Tibial nerve (tissue), 4 donors: ENCODE data around the gene GNB1L. TPM values are rescaled to one million over a fixed set of nuclear protein-coding genes. Genes with fewer than 3 reads are reported as not detected.

Experiments
- DNase-seq, 2 donors: peaks; one replicate each; pipeline ENCODE4 v3.0.0-alpha.2; 2019; ENCODE audit warnings: low spot score in 2 of 2
- H3K27ac ChIP-seq, 4 donors: fragments of 200-600 bp; sonication (generic) in 3 of 4; one replicate each; pipeline ENCODE4 v1.5.1; 2017 to 2019; ENCODE audit warnings: mild to moderate bottlenecking in 1 of 4
- H3K27me3 ChIP-seq, 2 donors: fragments of 200-600 bp; sonication (generic) in 1 of 2; one replicate each; pipeline versions ENCODE4 v1.5.1 to v1.6.0; 2017 to 2019
- H3K36me3 ChIP-seq, 3 donors: fragments of 200-600 bp; sonication (generic); one replicate each; pipeline ENCODE4 v1.5.1; 2018 to 2019
- H3K4me1 ChIP-seq, 4 donors: fragments of 200-600 bp; sonication (generic) in 3 of 4; one replicate each; pipeline ENCODE4 v1.5.1; 2017 to 2019
- H3K4me3 ChIP-seq, 4 donors: fragments of 200-600 bp; sonication (generic) in 3 of 4; one replicate each; pipeline ENCODE4 v1.5.1; 2017 to 2019; ENCODE audit warnings: mild to moderate bottlenecking in 1 of 4, moderate library complexity in 1 of 4
- H3K9me3 ChIP-seq, 4 donors: fragments of 200-600 bp; sonication (generic) in 3 of 4; one replicate each; pipeline ENCODE4 v1.5.1; 2017 to 2019
- CTCF ChIP-seq, 5 experiments: fragments of 200-600 bp in 3 of 5; fragments of 450-650 bp in 2 of 5; sonication (generic) in 3 of 5; IDR thresholded peaks; one replicate each; pipeline ENCODE4 v1.5.1; 2016 to 2019; ENCODE audit warnings: antibody characterized with exemption in 5 of 5, mild to moderate bottlenecking in 3 of 5, moderate library complexity in 2 of 5
- EP300 ChIP-seq, 2 donors: sonication (generic); formaldehyde crosslinking; IDR thresholded peaks; one replicate each; pipeline ENCODE4 v1.6.1; 2017; ENCODE audit warnings: antibody characterized with exemption in 2 of 2, mild to moderate bottlenecking in 1 of 2
- POLR2A ChIP-seq, 2 donors: fragments of 450-650 bp; IDR thresholded peaks; one replicate each; pipeline ENCODE4 v1.6.1; 2017; ENCODE audit warnings: antibody characterized with exemption in 2 of 2, mild to moderate bottlenecking in 2 of 2, moderate library complexity in 2 of 2
- WGBS, 2 donors: methylation state at CpG; one replicate each; pipeline ENCODE4 v1.1.5; 2018; 5-methylcytosine and 5-hydroxymethylcytosine counted together
- total RNA-seq, 4 donors: library from RNA; depleted of rRNA; stranded (reverse); fragments of >200 nt; gene quantifications; one replicate each; pipeline ENCODE4 v1.1.0, GENCODE V29; 2016

GNB1L gene
- total RNA-seq, 4 donors from 2014 or later, result 2.9 to 8.1 (median 6.3) TPM

GRCh38 chr22:19853058-19853878 lies 1.4 kb downstream of the GNB1L start:
- TF ChIP-seq POLR2A (IDR thresholded peaks at IDR 0.05), result no peak
- no peak for TF ChIP-seq CTCF (IDR thresholded peaks at IDR 0.05)
- TF ChIP-seq EP300 (IDR thresholded peaks at IDR 0.05), result no peak
- peaks cover 0 to 55% (median 25%) of the 10 kb centered on the region in 4 donors for H3K4me1 ChIP-seq
- no peaks in the 10 kb centered on the region for H3K27me3 ChIP-seq
- H3K4me3 ChIP-seq, result peak overlapping the region; percentile 65 to 96 (median 80)
- H3K36me3 ChIP-seq, result peaks cover 0 to 44% (median 6%) of the 10 kb centered on the region in 3 donors
- no peak for DNase-seq
- peak overlapping the region in 3 of 4 donors; percentile 89 to 99 (median 90) for H3K27ac ChIP-seq
- H3K9me3 ChIP-seq, result no peaks in the 10 kb centered on the region
- 36 to 41% methylated on average over 11 of the region's 11 CpGs for WGBS, 2 donors

GRCh38 chr22:19852177-19852781 lies 2.4 kb downstream of the GNB1L start:
- H3K27me3 ChIP-seq, result no peaks in the 10 kb centered on the region
- no peak overlapping the region for H3K4me3 ChIP-seq
- DNase-seq, result no peak
- H3K27ac ChIP-seq, result peak overlapping the region in 1 of 4 donors; percentile 99
- TF ChIP-seq CTCF (IDR thresholded peaks at IDR 0.05) (no peak), EP300 (IDR thresholded peaks at IDR 0.05) (peak in 1 of 2 donors; percentile 51)
- WGBS, 2 donors, result 74 to 83% methylated on average over 12 of the region's 12 CpGs
- H3K9me3 ChIP-seq, result peaks cover 0 to under 1% (median 0%) of the 10 kb centered on the region in 4 donors
- H3K36me3 ChIP-seq, result peaks cover 0 to 47% (median 6%) of the 10 kb centered on the region in 3 donors
- H3K4me1 ChIP-seq, result peaks cover 0 to 55% (median 25%) of the 10 kb centered on the region in 4 donors

- H3K27ac ChIP-seq, result peak overlapping the region in 1 of 4 donors; percentile 62
- no peaks in the 10 kb centered on the region for H3K27me3 ChIP-seq
- H3K9me3 ChIP-seq, result peaks cover 0 to 4% (median 0%) of the 10 kb centered on the region in 4 donors
- no peak overlapping the region for H3K4me3 ChIP-seq
- DNase-seq, result no peak
- H3K4me1 ChIP-seq, result peaks cover 0 to 53% (median 24%) of the 10 kb centered on the region in 4 donors
- no peak for TF ChIP-seq POLR2A (IDR thresholded peaks at IDR 0.05)
- TF ChIP-seq EP300 (IDR thresholded peaks at IDR 0.05), result no peak
- WGBS, 2 donors, result 91 to 97% methylated on average over 15 to 18 of the region's 21 CpGs
- H3K36me3 ChIP-seq, result peaks cover 0 to 53% (median 6%) of the 10 kb centered on the region in 3 donors
Observed at GRCh38 chr22:19851291-19852176, 3.1 kb downstream of the GNB1L start.

- Histone ChIP-seq H3K4me1 (peaks cover 0 to 45% (median 17%) of the 10 kb centered on the region in 4 donors), H3K4me3 (no peak overlapping the region), H3K9me3 (peaks cover 0 to 4% (median 0%) of the 10 kb centered on the region in 4 donors), H3K27ac (peak overlapping the region in 1 of 4 donors; percentile 62), H3K27me3 (no peaks in the 10 kb centered on the region), H3K36me3 (peaks cover 0 to 53% (median 6%) of the 10 kb centered on the region in 3 donors)
- DNase-seq, result no peak
- 70 to 77% methylated on average over 9 of the region's 9 CpGs for WGBS, 2 donors
- TF ChIP-seq CTCF (IDR thresholded peaks at IDR 0.05), result no peak
- no peak for TF ChIP-seq EP300 (IDR thresholded peaks at IDR 0.05)
- no peak for TF ChIP-seq POLR2A (IDR thresholded peaks at IDR 0.05)
Observed at GRCh38 chr22:19850763-19851109, 3.9 kb downstream of the GNB1L start.
